PFSK-1 (cell line): ENCODE data around the gene TAF3.

ENCODE experiments used
- FOXP2 ChIP-seq: optimal IDR thresholded peaks from 2 replicates; pipeline ENCODE3; 2011; ENCODE audit warnings: borderline replicate concordance, control low read depth, inconsistent platforms; ENCODE audit not compliant: insufficient read depth; ENCODE audit errors: extremely low read length, extremely low read depth
- POLR2AphosphoS5 ChIP-seq: IDR thresholded peaks from 2 replicates; pipeline ENCODE4 v1.6.1; 2012; ENCODE audit warnings: low read depth, mild to moderate bottlenecking, control low read depth, low read length, moderate library complexity
- SIN3A ChIP-seq: IDR thresholded peaks from 2 replicates; pipeline ENCODE4 v1.6.1; 2012; ENCODE audit warnings: mild to moderate bottlenecking, low read length, moderate library complexity, borderline replicate concordance; ENCODE audit not compliant: insufficient read depth

GRCh38 chr10:7906128-7906527, 87.8 kb downstream of the TAF3 start:
- TF ChIP-seq POLR2AphosphoS5 (no peak), SIN3A (no peak), FOXP2 (no peak)
